Heart right ventricle (tissue), 16 donors: ENCODE data around the gene BNIP5. TPM values are rescaled to one million over a fixed set of nuclear protein-coding genes. Genes with fewer than 3 reads are reported as not detected.

ENCODE experiments used
- ATAC-seq, 8 donors: fragments of 200-7000 bp; cut with Tn5 transposase; one replicate each; pipeline ENCODE4 v1.9.1; 2020; ENCODE audit warnings: mild to moderate bottlenecking in 8 of 8, moderate library complexity in 8 of 8, moderate number of reproducible peaks in 1 of 8
- DNase-seq, 2 donors: peaks; one replicate each; pipeline ENCODE4 v3.0.0-alpha.2; 2020
- H3K27ac ChIP-seq, 10 donors: fragments of 200-600 bp; sonication (generic) in 2 of 10; one replicate each; pipeline versions ENCODE4 v1.5.0 to v1.8.0; 2020 to 2022; ENCODE audit warnings: mild to moderate bottlenecking in 3 of 10
- H3K27me3 ChIP-seq, 7 donors: fragments of 200-600 bp; one replicate each; pipeline ENCODE4 v1.8.0; 2021 to 2022; ENCODE audit warnings: mild to moderate bottlenecking in 2 of 7
- H3K36me3 ChIP-seq, 9 donors: fragments of 200-600 bp; sonication (generic) in 1 of 9; one replicate each; pipeline versions ENCODE4 v1.5.0 to v1.8.0; 2020 to 2022; ENCODE audit warnings: mild to moderate bottlenecking in 2 of 9
- H3K4me1 ChIP-seq, 9 donors: fragments of 200-600 bp; sonication (generic) in 1 of 9; one replicate each; pipeline versions ENCODE4 v1.5.0 to v1.8.0; 2020 to 2022; ENCODE audit warnings: mild to moderate bottlenecking in 4 of 9
- H3K4me3 ChIP-seq, 10 donors: fragments of 200-600 bp; sonication (generic) in 2 of 10; one replicate each; pipeline versions ENCODE4 v1.5.0 to v1.8.0; 2020 to 2022; ENCODE audit warnings: mild to moderate bottlenecking in 7 of 10, moderate library complexity in 2 of 10
- H3K9me3 ChIP-seq, 11 donors: fragments of 200-600 bp in 10 of 11; sonication (generic) in 2 of 11; one replicate each; pipeline versions ENCODE4 v1.5.0 to v1.8.0; 2013 to 2022; ENCODE audit warnings: mild to moderate bottlenecking in 2 of 11, control low read depth in 1 of 11, moderate library complexity in 1 of 11
- WGBS, 2 donors: extraction: QIAGEN DNeasy Blood & Tissue Kit; methylation state at CpG; one replicate each; pipeline ENCODE4 v1.1.7; 2013; ENCODE audit warnings: inconsistent platforms in 1 of 2; 5-methylcytosine and 5-hydroxymethylcytosine counted together
- intact Hi-C, 10 donors: fragments of 100-400 bp; cut with DNase I; formaldehyde crosslinking; loops; one replicate each; pipeline versions ENCODE4 v1.11.1 to v1.14.2; 2022
- polyA plus RNA-seq, 2 donors: library from polyadenylated mRNA; stranded (reverse); fragments of 200-250 nt; gene quantifications; one replicate each; pipeline ENCODE4 v1.2.3, GENCODE V29; 2013
- total RNA-seq, 10 donors: library from RNA; stranded (reverse); fragmentation: NEBNext Ultra II Directional in 3 of 10; extraction: Animal tissue kit (Norgen Biotek cat#: 25700) in 3 of 10; gene quantifications; one replicate each; pipeline versions ENCODE4 v1.2.1 to v1.2.4, GENCODE V29; 2021 to 2023
- TF ChIP-seq, protein P1 (sequence below), 9 donors: fragments of 200-600 bp; sonication (generic) in 2 of 9; IDR thresholded peaks; one replicate each; pipeline versions ENCODE4 v1.5.0 to v1.8.0; 2021 to 2022; ENCODE audit warnings: antibody characterized with exemption in 9 of 9, mild to moderate bottlenecking in 5 of 9, moderate library complexity in 1 of 9
- donor health status: Arrhythmogenic right ventricular cardiomyopathy.
- donor health status: ischemic (EF 13 %, LVEDD 7.1; RV severe dilation, severe dysfunction).
- donor health status: healthy with polysubstance abuse.
- donor health status: DM: no; HTN: yes; CAD: no.
- donor health status: DM: no; HTN: no; CAD: no.
- donor health status: ischemic (EF 25% LVEDD 6.9; RV normal size, moderate dysfunction).
- donor health status: ischemic (EF 25% LVEDD 5.7; RV mildly dilated, moderate dysfunction).
- donor health status: healthy.
- donor health status: DM: yes; HTN: yes; CAD: no.
- donor health status: Ischemic cardiomyopathy.
- donor health status: ischemic (EF 35%, LVEDD 5.7; RV mildly dilated, moderate dysfunction).
- donor health status: nonischemic (EF 11% LVEDD 7.7; RV severe dilation, severe dysfunction).
- donor health status: DM: yes; HTN: yes; CAD: no.
- donor health status: PGD.
- donor health status: ischemic (EF 29% LVEDD 5.4; RV normal size, mild dysfunction).
- donor health status: nonischemic (EF 23%, LVEDD 6.1; RV moderate dilation, normal function).

BNIP5 gene
- total and polyA plus RNA-seq, 12 donors, result not detected

DNA sequence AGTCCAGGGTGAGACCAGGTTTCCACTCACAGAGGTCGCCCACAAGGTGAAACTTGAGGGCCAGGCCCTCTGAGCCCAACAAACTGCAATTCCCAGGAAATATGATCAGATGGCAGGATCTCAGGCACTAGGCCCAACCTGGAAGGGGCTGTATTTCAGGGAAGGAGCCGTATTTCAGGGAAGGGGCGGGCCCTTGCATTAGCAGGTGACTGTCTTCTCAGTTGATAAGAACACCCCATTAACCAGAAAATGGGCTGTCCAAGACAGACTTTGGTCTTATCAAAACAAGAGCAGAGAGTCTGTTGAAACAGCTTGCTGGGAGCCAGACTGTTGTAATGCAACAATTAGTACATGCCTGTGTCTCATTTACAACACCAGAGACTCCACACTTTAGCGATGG lies 10.9 kb upstream of the BNIP5 start:
- TF ChIP-seq, protein P1, sequence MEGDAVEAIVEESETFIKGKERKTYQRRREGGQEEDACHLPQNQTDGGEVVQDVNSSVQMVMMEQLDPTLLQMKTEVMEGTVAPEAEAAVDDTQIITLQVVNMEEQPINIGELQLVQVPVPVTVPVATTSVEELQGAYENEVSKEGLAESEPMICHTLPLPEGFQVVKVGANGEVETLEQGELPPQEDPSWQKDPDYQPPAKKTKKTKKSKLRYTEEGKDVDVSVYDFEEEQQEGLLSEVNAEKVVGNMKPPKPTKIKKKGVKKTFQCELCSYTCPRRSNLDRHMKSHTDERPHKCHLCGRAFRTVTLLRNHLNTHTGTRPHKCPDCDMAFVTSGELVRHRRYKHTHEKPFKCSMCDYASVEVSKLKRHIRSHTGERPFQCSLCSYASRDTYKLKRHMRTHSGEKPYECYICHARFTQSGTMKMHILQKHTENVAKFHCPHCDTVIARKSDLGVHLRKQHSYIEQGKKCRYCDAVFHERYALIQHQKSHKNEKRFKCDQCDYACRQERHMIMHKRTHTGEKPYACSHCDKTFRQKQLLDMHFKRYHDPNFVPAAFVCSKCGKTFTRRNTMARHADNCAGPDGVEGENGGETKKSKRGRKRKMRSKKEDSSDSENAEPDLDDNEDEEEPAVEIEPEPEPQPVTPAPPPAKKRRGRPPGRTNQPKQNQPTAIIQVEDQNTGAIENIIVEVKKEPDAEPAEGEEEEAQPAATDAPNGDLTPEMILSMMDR (IDR thresholded peaks at IDR 0.05), result no peak
- no peak for ATAC-seq
- Histone ChIP-seq H3K27ac (no peak overlapping the region), H3K4me1 (peaks cover 0 to 28% (median 19%) of the 10 kb centered on the region in 9 donors), H3K4me3 (no peak overlapping the region), H3K36me3 (no peaks in the 10 kb centered on the region), H3K27me3 (peaks cover 0 to 75% (median 28%) of the 10 kb centered on the region in 7 donors), H3K9me3 (peaks cover 0 to 4% (median 0%) of the 10 kb centered on the region in 11 donors)
- WGBS, 2 donors, result 91 to 92% methylated on average over 4 of the region's 4 CpGs
- intact Hi-C loops, result no loop called here
- no peak for DNase-seq

DNA sequence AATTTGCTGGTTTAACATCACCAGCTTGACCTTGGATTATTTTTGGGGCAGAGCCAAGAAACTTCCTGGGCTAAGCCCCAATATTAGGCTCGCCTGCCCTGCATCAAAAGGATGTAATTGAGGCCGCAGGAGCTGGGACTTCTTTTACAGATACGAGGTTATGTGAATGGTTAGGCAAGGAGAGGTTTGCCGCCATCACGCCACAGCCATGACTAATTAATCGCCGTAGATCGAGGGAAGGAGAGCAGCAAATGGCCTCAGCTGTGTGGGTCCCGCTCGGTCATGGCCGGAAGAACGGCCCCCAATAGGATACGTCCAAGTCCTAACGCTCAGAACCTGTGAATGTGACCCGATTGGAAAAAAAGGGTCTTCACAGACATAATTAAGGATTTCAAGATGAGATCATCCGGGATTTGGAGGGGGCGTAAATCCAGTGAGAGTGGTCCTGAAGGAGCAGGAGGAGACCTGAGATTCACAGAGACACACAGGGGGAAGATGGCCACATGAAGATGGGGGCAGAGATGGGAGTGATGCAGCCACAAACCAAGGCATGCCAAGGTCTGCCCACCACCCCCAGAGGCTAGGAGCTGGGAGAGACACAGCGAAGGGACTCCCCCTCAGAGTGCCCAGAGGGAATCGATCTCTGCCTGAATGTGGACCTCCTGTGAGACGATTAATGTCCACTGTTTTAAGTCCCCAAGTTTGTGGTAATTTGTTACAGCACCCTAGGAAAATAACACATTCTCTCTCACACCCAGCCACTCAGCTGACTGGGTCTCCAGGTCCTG lies 10.0 kb upstream of the BNIP5 start:
- 93% methylated on average over 20 of the region's 20 CpGs for WGBS, 2 donors

DNA sequence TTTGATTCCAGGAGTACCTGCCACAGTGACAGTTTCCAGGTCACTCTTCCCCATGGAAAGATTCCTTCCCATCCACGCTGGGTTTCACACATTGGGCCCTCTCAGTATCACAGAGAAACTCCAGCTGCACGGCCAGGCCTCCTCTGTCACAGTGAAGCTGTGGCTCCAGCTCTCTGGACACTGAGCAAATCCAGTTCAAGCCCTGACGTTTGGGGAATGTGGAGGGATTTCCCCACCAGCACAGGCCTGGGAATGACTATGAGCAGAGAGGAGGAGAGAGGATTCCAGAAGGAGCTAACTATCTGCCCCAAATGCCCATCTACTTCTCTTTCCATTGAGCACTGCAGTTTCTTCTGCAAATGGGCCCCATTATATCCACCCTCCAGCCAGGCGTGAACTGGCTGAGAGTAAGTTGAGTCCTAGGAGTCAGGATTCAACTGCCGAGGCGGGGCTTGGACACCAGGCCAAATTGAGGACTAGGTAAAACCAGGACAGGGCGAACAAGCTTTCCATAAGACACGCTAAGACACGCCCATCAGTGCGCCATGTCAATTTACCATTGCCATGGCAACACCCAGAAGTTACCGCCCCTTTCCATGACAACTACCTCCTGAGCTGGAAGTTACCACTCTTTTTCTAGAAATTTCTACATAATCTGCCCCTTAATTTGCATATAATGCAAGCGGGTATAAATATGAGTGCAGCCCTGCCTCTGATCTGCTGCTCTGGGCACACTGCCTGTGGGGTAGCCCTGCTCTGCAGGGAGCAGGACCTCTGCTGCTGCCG lies 9.2 kb upstream of the BNIP5 start:
- H3K4me1 ChIP-seq, result peaks cover 0 to 24% (median 14%) of the 10 kb centered on the region in 9 donors
- intact Hi-C loops, result no loop called here
- H3K27ac ChIP-seq, result no peak overlapping the region
- 87 to 90% methylated on average over 13 of the region's 13 CpGs for WGBS, 2 donors
- no peaks in the 10 kb centered on the region for H3K36me3 ChIP-seq
- no peak overlapping the region for H3K4me3 ChIP-seq
- H3K9me3 ChIP-seq, result no peaks in the 10 kb centered on the region
- ATAC-seq (no peak), DNase-seq (no peak)
- H3K27me3 ChIP-seq, result peaks cover 0 to 79% (median 33%) of the 10 kb centered on the region in 7 donors
- TF ChIP-seq, protein P1 (IDR thresholded peaks at IDR 0.05), result no peak

More for the DNA sequence above, 10.0 kb upstream of the BNIP5 start:
- DNase-seq (no peak), ATAC-seq (no peak)
- H3K9me3 ChIP-seq, result no peaks in the 10 kb centered on the region
- H3K4me1 ChIP-seq, result peaks cover 0 to 28% (median 19%) of the 10 kb centered on the region in 9 donors
- H3K36me3 ChIP-seq, result no peaks in the 10 kb centered on the region
- TF ChIP-seq, protein P1 (IDR thresholded peaks at IDR 0.05), result no peak
- intact Hi-C loops, result no loop called here
- no peak overlapping the region for H3K4me3 ChIP-seq
- H3K27me3 ChIP-seq, result peaks cover 0 to 75% (median 33%) of the 10 kb centered on the region in 7 donors
- H3K27ac ChIP-seq, result no peak overlapping the region

DNA sequence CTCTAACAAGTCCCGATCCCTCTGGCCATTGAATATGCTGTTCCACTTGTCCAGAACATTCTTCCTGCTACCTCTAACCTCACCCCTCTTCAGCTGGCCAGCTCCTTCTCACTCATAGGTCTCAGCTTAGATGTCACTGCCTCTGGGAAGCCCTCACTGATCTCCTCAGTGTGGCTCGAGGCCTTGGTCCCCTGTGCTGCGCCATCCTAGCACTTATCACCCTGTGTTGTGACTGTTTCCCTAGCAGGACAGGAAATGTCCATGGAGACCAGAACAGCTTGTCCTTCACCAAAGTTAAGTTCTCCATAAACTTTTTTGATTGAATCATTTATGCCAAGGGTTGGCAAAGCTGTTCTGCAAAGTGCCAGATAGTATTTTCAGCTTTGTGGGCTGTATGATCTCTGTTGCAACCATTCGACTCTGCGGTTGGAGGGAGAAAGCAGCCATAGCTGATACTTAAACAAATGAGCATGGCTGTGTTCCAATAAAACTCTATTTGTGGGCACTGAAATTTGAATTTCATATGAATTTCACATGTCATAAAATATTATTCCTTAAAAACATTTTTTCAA lies 6.5 kb upstream of the BNIP5 start:
- TF ChIP-seq, protein P1 (IDR thresholded peaks at IDR 0.05), result no peak
- WGBS, 2 donors, result 74% methylated on average over 5 of the region's 5 CpGs
- DNase-seq (no peak), ATAC-seq (peak in 2 of 8 donors; percentile 24 to 70)
- Histone ChIP-seq H3K27ac (peak overlapping the region in 1 of 10 donors; percentile 31), H3K9me3 (no peaks in the 10 kb centered on the region), H3K4me1 (peaks cover 0 to 13% (median 6%) of the 10 kb centered on the region in 9 donors), H3K4me3 (no peak overlapping the region), H3K27me3 (peaks cover 0 to 74% (median 44%) of the 10 kb centered on the region in 7 donors), H3K36me3 (no peaks in the 10 kb centered on the region)
- intact Hi-C loops, result no loop called here
